ENCODE measurements around the gene SWAP70. TPM values are rescaled to one million over a fixed set of nuclear protein-coding genes. Genes with fewer than 3 reads are reported as not detected.
A peak's percentile ranks its signal among the peaks of the same experiment; 100 is the strongest.

The SWAP70 gene
- total and polyA plus RNA-seq, 9 of the 15 experiments (the other 6 are each of a cell fraction or from before 2014, with no cell fraction given) = 1.7 to 4.9 (median 3.9) TPM

DNA sequence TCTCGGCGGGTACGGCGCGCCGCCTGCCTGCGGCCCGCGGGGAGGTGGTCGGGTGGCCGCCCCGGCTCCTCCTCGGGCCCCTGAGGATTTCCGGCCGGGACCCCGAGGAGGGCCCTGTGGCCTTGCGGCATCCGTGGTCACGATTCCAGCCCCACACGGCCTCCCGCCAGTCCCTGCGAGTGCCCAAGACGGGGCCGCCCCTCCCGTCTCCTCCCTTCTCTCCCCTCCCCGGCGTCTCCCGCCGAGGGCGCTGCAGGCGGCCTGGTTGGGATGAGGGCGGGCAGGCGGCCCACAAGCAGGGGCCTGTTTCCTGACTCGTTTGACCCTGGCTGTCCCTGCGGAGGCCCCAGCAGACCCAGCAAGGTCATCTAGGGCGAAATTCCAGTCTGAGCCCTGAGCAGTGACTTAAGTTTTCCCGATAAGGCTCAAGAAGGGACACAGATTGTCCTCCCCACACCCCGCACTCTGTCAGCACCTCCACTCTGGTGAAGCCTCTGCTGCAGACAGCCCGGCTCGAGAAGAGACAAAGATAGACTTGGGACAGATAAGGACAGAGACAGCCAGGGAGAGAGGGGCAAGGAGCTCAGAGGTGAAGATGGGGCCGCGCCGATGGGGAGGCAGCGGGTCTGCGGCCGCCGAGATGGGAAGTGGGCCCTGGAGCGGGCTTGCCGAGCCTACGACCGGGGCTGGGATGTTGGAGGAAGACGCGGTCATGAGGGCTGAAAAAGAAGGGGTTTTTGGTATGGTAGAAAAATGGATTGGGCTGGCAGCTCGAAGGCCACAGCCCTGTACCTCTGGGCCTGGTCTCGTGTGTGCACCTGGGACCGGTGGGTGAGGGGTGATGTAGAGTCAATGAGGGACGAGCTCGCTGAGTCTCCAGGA is 95.0 kb downstream of the SWAP70 start (continued):
- no peak for TF ChIP-seq SRSF1 (IDR thresholded peaks at IDR 0.05; ENCODE audit: low read depth, low read length)
- TF ChIP-seq KDM1A (IDR thresholded peaks at IDR 0.05) = peak; percentile 92
- TF ChIP-seq PTBP1 (IDR thresholded peaks at IDR 0.05; ENCODE audit: low read depth, low read length) = no peak
- no peak for TF ChIP-seq NFE2L1 (tag; IDR thresholded peaks at IDR 0.05; ENCODE audit: borderline replicate concordance, low read depth)
- TF ChIP-seq MTF1 (CRISPR knock-in tag; IDR thresholded peaks at IDR 0.05; ENCODE audit: borderline replicate concordance) = no peak
- TF ChIP-seq CTBP1 (IDR thresholded peaks at IDR 0.05; ENCODE audit: borderline replicate concordance) = peak; percentile 76; the same call in 1 of the 2 replicates
- TF ChIP-seq ESRRA (IDR thresholded peaks at IDR 0.05; ENCODE audit: borderline replicate concordance, low read depth) = peak; percentile 98
- no peak for TF ChIP-seq NR4A1 (CRISPR knock-in tag; IDR thresholded peaks at IDR 0.05)
- TF ChIP-seq NR4A1 (tag; IDR thresholded peaks at IDR 0.05) = peak; percentile 5; the same call in 1 of the 2 replicates
- no peak for TF ChIP-seq ZNF217 (CRISPR knock-in tag; IDR thresholded peaks at IDR 0.05)
- 0 out of 2 replicates have a peak, but pooled peaks have one; percentile 15 for TF ChIP-seq ETV1 (tag; conservative IDR thresholded peaks at IDR 0.05; ENCODE audit: low read depth)
- TF ChIP-seq CREB1 (IDR thresholded peaks at IDR 0.05) = no peak
- 0 out of 2 replicates have a peak, but pooled peaks have one; percentile 11 for TF ChIP-seq CREB1 (CRISPR knock-in tag; IDR thresholded peaks at IDR 0.05)
- no peak for TF ChIP-seq ZNF77 (CRISPR knock-in tag; IDR thresholded peaks at IDR 0.05)
- TF ChIP-seq ZNF224 (CRISPR knock-in tag; IDR thresholded peaks at IDR 0.05) = 0 out of 2 replicates have a peak, but pooled peaks have one; percentile 23
- TF ChIP-seq DPF2 (IDR thresholded peaks at IDR 0.05) = peak; percentile 54; the same call in 1 of the 2 replicates
- 0 out of 2 replicates have a peak, but pooled peaks have one; percentile 60 for TF ChIP-seq ZNF766 (CRISPR knock-in tag; conservative IDR thresholded peaks at IDR 0.05)
- TF ChIP-seq, protein P1, sequence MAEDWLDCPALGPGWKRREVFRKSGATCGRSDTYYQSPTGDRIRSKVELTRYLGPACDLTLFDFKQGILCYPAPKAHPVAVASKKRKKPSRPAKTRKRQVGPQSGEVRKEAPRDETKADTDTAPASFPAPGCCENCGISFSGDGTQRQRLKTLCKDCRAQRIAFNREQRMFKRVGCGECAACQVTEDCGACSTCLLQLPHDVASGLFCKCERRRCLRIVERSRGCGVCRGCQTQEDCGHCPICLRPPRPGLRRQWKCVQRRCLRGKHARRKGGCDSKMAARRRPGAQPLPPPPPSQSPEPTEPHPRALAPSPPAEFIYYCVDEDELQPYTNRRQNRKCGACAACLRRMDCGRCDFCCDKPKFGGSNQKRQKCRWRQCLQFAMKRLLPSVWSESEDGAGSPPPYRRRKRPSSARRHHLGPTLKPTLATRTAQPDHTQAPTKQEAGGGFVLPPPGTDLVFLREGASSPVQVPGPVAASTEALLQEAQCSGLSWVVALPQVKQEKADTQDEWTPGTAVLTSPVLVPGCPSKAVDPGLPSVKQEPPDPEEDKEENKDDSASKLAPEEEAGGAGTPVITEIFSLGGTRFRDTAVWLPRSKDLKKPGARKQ (CRISPR knock-in tag; IDR thresholded peaks at IDR 0.05) = no peak
- TF ChIP-seq U2AF1 (optimal IDR thresholded peaks at IDR 0.05; ENCODE audit: low read depth, low read length) = no peak
- TF ChIP-seq RBM34 (IDR thresholded peaks at IDR 0.05; ENCODE audit: borderline replicate concordance, insufficient read depth, low read length) = no peak
- no peak for TF ChIP-seq JUNB (CRISPR knock-in tag; conservative IDR thresholded peaks at IDR 0.05)
- no peak for TF ChIP-seq EP300 (IDR thresholded peaks at IDR 0.05; ENCODE audit: low read length)
- TF ChIP-seq ZNF780A (CRISPR knock-in tag; IDR thresholded peaks at IDR 0.05) = no peak
- no peak for TF ChIP-seq ZNF140 (CRISPR knock-in tag; IDR thresholded peaks at IDR 0.05)
- TF ChIP-seq NCOR1 (IDR thresholded peaks at IDR 0.05) = peak; percentile 66
- TF ChIP-seq, protein P2, sequence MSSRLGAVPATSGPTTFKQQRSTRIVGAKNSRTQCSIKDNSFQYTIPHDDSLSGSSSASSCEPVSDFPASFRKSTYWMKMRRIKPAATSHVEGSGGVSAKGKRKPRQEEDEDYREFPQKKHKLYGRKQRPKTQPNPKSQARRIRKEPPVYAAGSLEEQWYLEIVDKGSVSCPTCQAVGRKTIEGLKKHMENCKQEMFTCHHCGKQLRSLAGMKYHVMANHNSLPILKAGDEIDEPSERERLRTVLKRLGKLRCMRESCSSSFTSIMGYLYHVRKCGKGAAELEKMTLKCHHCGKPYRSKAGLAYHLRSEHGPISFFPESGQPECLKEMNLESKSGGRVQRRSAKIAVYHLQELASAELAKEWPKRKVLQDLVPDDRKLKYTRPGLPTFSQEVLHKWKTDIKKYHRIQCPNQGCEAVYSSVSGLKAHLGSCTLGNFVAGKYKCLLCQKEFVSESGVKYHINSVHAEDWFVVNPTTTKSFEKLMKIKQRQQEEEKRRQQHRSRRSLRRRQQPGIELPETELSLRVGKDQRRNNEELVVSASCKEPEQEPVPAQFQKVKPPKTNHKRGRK (tag; IDR thresholded peaks at IDR 0.05) = no peak
- TF ChIP-seq HMG20A (CRISPR knock-in tag; conservative IDR thresholded peaks at IDR 0.05) = no peak
- no peak for TF ChIP-seq CBX5 (IDR thresholded peaks at IDR 0.05; ENCODE audit: borderline replicate concordance, low read depth)
- no peak for TF ChIP-seq PHF20 (IDR thresholded peaks at IDR 0.05; ENCODE audit: partially characterized antibody)

Measured in K562 (cell line).